ENCODE measurements around the gene LRP8.

The LRP8 gene

DNA sequence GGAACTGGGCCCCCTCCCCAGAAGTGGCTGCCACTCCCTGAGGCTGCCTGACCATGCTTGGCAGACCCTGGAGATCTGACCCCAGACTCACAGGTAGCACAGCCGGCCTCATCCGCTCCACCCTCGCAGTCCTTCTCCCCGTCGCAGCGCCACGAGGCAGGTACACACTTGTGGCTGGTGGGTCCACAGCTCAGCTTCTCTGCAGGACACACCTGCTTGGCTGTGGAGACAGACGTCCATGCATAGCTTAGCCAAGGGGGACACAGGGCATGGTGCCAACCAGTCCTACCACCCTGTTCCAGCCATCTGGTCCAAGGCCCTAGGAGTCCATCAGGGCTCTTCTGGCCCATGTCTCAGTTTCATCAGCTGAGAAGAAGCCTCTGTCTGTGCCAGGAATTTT lies 47.4 kb downstream of the LRP8 start:
- H3K27ac ChIP-seq (ENCODE audit: low read depth, low read length): no peak overlapping the region
- no peaks in the 10 kb centered on the region for H3K36me3 ChIP-seq (ENCODE audit: insufficient read depth, low read length)
- no peak overlapping the region for H3K4me3 ChIP-seq (ENCODE audit: low read depth, low read length)
- H3K27me3 ChIP-seq (ENCODE audit: insufficient read depth, low read length): no peaks in the 10 kb centered on the region
- H3K79me2 ChIP-seq (ENCODE audit: control insufficient read depth, insufficient read depth, low read length, unreplicated experiment): no peaks in the 10 kb centered on the region
- no peak overlapping the region for H2AFZ ChIP-seq (ENCODE audit: low read length, unreplicated experiment)
- no peaks in the 10 kb centered on the region for H3K4me1 ChIP-seq (ENCODE audit: control insufficient read depth, insufficient read depth, low read length, unreplicated experiment)

DNA sequence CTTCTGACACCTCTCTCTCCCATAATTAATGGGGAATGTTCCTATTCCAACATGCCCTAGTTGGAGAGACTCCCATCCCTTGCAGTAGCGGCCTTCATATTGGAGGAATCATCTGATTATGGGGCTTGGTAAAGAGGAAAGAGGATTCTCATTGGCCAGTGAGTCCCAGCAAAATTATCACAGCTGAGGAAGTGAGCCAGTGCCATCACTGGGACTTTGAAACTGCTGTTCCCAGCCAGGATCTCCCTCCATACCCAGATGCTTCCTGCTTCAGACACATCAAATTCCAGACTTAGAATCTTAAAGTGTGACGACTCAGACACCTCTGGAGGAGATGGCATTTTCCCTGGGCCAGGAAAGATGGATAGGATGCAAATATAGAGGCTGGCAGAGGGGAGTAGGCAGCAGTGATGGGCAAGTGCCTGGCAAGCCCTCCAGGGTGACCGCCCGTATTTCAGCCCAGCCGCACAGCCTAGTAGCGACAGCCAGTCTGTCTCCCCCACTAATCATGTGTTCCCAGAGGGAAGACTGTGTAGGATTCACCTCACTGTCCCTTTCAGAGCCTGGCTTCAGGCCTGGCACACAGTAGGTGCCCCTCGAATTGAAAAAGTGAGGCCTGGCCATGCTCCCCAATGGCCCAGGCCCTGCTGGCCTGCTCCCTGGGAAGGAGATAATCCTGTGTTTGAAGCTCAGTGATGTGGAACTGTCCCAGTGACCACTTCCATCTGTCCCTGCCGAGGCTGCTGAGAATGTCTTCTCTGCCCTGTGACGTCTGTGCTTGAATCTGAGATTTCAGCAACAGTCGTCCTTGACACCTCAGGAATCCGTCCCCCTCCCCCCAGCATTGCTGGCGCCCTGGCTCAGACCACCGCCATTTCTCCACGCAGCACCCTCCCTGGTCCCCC lies 48.3 kb downstream of the LRP8 start:
- Histone ChIP-seq H3K27me3 (ENCODE audit: insufficient read depth, low read length) (no peaks in the 10 kb centered on the region), H2AFZ (ENCODE audit: low read length, unreplicated experiment) (no peak overlapping the region), H3K4me1 (ENCODE audit: control insufficient read depth, insufficient read depth, low read length, unreplicated experiment) (no peaks in the 10 kb centered on the region), H3K36me3 (ENCODE audit: insufficient read depth, low read length) (no peaks in the 10 kb centered on the region), H3K27ac (ENCODE audit: low read depth, low read length) (no peak overlapping the region), H3K4me3 (ENCODE audit: low read depth, low read length) (no peak overlapping the region), H3K79me2 (ENCODE audit: control insufficient read depth, insufficient read depth, low read length, unreplicated experiment) (no peaks in the 10 kb centered on the region)

DNA sequence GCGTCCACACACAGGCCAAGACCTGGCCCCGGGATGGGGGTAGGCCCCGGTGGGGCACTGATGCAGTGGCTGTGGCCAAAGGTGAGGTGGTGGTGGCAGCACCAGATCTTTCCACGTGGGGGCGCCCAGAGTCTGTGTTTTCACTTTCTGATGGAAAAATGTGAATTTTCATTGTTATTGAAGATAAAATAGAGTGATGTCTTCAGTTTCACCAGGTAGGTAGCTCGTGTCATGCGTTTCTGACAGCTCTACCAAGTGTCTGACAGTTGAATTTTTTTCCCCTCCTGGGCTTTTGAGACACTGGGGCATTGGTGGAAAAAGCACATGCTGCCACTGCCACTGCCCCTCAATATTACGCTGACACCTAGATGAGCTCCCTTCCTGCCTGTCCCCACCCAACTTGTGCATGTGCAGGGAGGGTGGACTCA lies 49.6 kb downstream of the LRP8 start:
- Histone ChIP-seq H3K4me3 (ENCODE audit: low read depth, low read length) (no peak overlapping the region), H3K27me3 (ENCODE audit: insufficient read depth, low read length) (no peaks in the 10 kb centered on the region), H3K79me2 (ENCODE audit: control insufficient read depth, insufficient read depth, low read length, unreplicated experiment) (no peaks in the 10 kb centered on the region), H2AFZ (ENCODE audit: low read length, unreplicated experiment) (no peak overlapping the region), H3K36me3 (ENCODE audit: insufficient read depth, low read length) (no peaks in the 10 kb centered on the region), H3K4me1 (ENCODE audit: control insufficient read depth, insufficient read depth, low read length, unreplicated experiment) (no peaks in the 10 kb centered on the region), H3K27ac (ENCODE audit: low read depth, low read length) (no peak overlapping the region)

DNA sequence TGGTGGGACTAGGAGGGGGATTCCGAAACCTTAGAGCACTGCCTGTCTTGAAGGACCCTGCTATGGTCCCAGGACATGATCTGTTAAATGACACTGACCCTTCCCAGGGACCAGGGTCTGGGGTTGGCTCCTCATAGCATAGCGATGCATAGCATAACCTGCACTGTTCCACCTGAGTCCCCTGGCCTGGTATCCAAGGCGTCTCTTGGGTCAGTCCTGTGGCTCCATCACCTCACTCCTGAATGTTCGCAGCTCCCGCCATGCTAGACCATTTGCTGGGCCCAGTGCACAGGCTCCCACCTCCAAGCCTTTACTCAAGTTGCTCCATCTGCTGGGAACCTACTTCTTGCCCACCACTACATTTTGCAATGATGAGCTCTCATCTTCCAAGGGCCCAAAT lies 50.5 kb downstream of the LRP8 start:
- H3K79me2 ChIP-seq (ENCODE audit: control insufficient read depth, insufficient read depth, low read length, unreplicated experiment): no peaks in the 10 kb centered on the region
- H3K27ac ChIP-seq (ENCODE audit: low read depth, low read length): no peak overlapping the region
- H3K36me3 ChIP-seq (ENCODE audit: insufficient read depth, low read length): no peaks in the 10 kb centered on the region
- H3K4me3 ChIP-seq (ENCODE audit: low read depth, low read length): no peak overlapping the region
- no peak overlapping the region for H2AFZ ChIP-seq (ENCODE audit: low read length, unreplicated experiment)
- no peaks in the 10 kb centered on the region for H3K4me1 ChIP-seq (ENCODE audit: control insufficient read depth, insufficient read depth, low read length, unreplicated experiment)
- no peaks in the 10 kb centered on the region for H3K27me3 ChIP-seq (ENCODE audit: insufficient read depth, low read length)

DNA sequence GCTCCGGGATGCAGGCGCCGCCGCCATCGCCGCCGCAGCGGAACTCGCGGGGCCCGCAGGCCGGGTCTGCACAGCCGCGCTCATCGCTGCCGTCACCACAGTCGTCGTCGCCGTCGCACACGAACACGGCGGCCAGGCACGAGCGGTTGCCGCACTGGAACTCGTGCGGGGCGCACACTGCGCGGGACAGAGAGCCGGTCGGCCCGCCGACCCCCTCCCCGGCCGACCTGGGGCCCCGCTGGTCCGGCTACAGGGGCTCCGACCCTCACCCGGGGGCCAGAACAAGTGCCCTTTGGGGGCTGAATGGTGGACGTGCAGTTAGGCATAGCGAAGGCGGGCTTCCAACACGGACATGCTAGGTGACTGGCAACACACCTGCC lies 51.0 kb downstream of the LRP8 start:
- Histone ChIP-seq H3K27me3 (ENCODE audit: insufficient read depth, low read length) (no peaks in the 10 kb centered on the region), H3K4me1 (ENCODE audit: control insufficient read depth, insufficient read depth, low read length, unreplicated experiment) (no peaks in the 10 kb centered on the region), H3K79me2 (ENCODE audit: control insufficient read depth, insufficient read depth, low read length, unreplicated experiment) (no peaks in the 10 kb centered on the region), H3K4me3 (ENCODE audit: low read depth, low read length) (no peak overlapping the region), H3K36me3 (ENCODE audit: insufficient read depth, low read length) (no peaks in the 10 kb centered on the region), H2AFZ (ENCODE audit: low read length, unreplicated experiment) (no peak overlapping the region), H3K27ac (ENCODE audit: low read depth, low read length) (no peak overlapping the region)

DNA sequence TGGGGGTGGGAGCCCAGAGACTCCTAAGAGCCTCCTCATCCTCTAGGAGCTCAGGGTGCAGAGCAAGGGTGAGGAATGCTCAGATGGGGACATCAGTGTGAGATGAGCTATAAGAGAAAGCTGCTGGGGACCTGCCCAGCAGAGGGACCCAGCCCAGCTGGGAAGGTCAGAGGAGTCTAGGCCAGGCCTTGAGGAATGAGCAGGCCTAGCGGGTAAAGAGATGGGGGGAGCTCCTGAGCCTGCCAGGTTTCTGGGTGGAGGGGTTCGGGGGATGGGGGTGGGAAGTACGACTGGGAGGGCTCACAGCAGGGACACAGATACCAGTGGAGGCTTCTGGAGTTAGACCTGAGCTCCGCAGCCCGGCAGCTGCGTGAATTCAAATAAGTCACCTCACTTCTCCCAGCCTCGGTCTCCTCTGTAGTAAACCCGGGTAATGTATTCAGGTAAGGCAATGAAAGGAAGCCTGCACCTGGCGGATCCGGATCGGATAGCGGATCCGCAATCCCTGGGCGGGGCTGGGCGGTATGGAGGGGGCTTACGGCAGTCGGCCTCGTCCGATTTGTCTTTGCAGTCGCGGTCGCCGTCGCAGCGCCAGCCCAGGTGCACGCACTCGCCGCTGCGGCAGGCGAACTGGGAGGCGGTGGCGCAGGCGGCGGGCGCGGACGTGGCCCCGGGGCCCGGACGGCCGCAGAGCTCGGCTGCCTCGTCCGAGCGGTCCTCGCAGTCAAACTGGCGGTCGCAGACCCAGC lies 51.5 kb downstream of the LRP8 start:
- no peaks in the 10 kb centered on the region for H3K79me2 ChIP-seq (ENCODE audit: control insufficient read depth, insufficient read depth, low read length, unreplicated experiment)
- no peaks in the 10 kb centered on the region for H3K4me1 ChIP-seq (ENCODE audit: control insufficient read depth, insufficient read depth, low read length, unreplicated experiment)
- H3K36me3 ChIP-seq (ENCODE audit: insufficient read depth, low read length): peaks cover 1% of the 10 kb centered on the region; the same call in 1 of the 2 replicates

DNA sequence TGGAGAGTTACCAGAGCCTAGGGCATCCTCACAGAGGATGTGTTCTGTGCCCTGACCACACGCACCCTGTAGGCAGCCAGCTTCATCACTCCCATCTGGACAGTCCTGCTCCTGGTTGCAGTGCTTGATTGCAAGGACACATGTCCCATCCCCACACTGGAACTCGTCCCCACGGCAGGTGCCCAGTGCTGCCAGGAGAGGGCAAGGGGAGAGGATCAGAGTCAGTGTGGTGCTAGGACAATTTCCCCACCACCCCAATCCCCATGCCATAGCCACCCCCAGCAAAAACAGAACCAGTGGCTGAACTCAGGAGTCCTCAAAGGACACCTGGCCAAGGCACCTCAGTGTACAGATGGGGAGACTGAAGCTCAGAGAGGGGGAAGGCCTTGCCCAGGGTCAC lies 52.3 kb downstream of the LRP8 start:
- H3K4me3 ChIP-seq (ENCODE audit: low read depth, low read length): no peak overlapping the region
- no peaks in the 10 kb centered on the region for H3K27me3 ChIP-seq (ENCODE audit: insufficient read depth, low read length)
- H3K79me2 ChIP-seq (ENCODE audit: control insufficient read depth, insufficient read depth, low read length, unreplicated experiment): no peaks in the 10 kb centered on the region
- no peak overlapping the region for H2AFZ ChIP-seq (ENCODE audit: low read length, unreplicated experiment)
- no peak overlapping the region for H3K27ac ChIP-seq (ENCODE audit: low read depth, low read length)
- no peaks in the 10 kb centered on the region for H3K4me1 ChIP-seq (ENCODE audit: control insufficient read depth, insufficient read depth, low read length, unreplicated experiment)
- H3K36me3 ChIP-seq (ENCODE audit: insufficient read depth, low read length): peaks cover 4% of the 10 kb centered on the region; the same call in 1 of the 2 replicates

More for the DNA sequence above, 51.5 kb downstream of the LRP8 start:
- Histone ChIP-seq H3K27ac (ENCODE audit: low read depth, low read length) (no peak overlapping the region), H3K4me3 (ENCODE audit: low read depth, low read length) (no peak overlapping the region), H3K27me3 (ENCODE audit: insufficient read depth, low read length) (no peaks in the 10 kb centered on the region), H2AFZ (ENCODE audit: low read length, unreplicated experiment) (no peak overlapping the region)

DNA sequence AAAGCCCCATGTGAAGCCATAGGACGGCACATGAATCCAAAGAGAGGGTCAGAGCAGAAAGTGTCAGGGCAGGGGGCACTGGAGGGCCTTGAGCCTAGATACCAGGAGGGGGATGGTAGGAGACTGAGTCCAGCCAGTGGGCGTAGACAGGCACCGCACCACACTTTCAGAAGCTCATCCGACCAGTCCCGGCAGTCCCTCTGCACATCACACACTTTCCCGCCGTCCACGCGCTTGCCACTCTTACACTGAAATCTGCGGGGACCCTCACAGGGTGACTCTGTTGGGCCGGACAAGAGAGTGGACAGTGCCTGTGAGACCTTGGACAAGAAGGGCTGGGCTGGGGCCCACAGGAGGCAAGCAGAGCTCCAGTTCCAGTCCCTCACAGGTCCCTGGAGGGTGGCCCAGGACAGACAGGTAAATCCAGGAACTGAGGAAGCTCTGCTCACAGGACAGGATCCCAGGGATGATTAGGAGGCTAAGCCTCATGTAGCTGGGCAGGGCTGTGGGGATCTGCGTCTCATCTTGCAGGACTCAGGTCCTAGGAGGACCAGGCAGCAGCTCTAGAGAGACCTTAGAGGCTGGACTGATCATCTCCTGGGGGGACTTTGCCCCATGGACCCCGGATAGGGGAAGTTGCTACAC lies 53.2 kb downstream of the LRP8 start:
- Histone ChIP-seq H3K4me1 (ENCODE audit: control insufficient read depth, insufficient read depth, low read length, unreplicated experiment) (no peaks in the 10 kb centered on the region), H3K79me2 (ENCODE audit: control insufficient read depth, insufficient read depth, low read length, unreplicated experiment) (no peaks in the 10 kb centered on the region), H3K4me3 (ENCODE audit: low read depth, low read length) (no peak overlapping the region), H3K27ac (ENCODE audit: low read depth, low read length) (no peak overlapping the region), H3K36me3 (ENCODE audit: insufficient read depth, low read length) (peaks cover 4% of the 10 kb centered on the region; the same call in 1 of the 2 replicates), H3K27me3 (ENCODE audit: insufficient read depth, low read length) (no peaks in the 10 kb centered on the region), H2AFZ (ENCODE audit: low read length, unreplicated experiment) (no peak overlapping the region)

DNA sequence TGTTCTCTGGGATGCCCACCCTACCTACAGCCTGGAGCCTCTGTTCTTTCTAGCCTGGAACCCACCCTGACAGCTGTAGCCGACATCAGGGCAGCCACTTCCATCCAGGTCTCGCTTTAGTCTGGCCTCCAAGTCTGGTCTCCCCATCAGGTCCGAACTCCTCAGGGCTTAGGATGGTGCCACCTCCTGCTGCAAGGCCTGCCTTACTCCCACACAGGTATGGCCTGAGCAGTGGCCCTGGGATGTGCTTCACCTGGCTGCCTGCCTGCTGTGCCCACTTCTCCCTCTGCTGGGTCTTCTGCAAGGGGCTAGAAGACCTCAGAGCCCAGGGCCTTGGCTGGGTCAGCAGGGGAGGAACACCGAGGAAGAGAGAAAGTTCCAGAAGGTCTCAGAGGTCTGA lies 53.8 kb downstream of the LRP8 start:
- H3K27me3 ChIP-seq (ENCODE audit: insufficient read depth, low read length): no peaks in the 10 kb centered on the region
- H3K36me3 ChIP-seq (ENCODE audit: insufficient read depth, low read length): peaks cover 4% of the 10 kb centered on the region; the same call in 1 of the 2 replicates
- no peaks in the 10 kb centered on the region for H3K79me2 ChIP-seq (ENCODE audit: control insufficient read depth, insufficient read depth, low read length, unreplicated experiment)
- H2AFZ ChIP-seq (ENCODE audit: low read length, unreplicated experiment): no peak overlapping the region
- H3K27ac ChIP-seq (ENCODE audit: low read depth, low read length): no peak overlapping the region
- no peak overlapping the region for H3K4me3 ChIP-seq (ENCODE audit: low read depth, low read length)
- no peaks in the 10 kb centered on the region for H3K4me1 ChIP-seq (ENCODE audit: control insufficient read depth, insufficient read depth, low read length, unreplicated experiment)

DNA sequence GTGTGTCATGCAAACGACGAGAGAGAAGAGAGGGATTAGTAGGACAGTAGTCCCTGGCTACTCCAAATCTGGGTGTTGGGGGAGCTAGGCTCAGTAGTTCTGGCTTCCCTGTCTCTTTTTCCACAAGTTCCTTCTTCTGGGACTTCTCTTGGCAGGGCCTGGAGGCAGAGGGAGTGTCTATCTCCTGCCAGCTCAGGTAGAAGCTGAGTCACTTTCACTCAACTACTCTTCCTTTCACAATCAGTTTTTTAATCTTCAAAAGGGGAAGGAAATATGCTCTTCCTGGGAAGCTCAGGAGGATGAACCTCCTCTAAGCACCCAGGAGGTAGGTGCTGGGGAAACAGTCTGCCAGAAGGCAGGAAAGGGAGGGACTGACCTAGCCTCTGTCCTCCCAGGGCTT lies 54.3 kb downstream of the LRP8 start:
- no peak overlapping the region for H3K27ac ChIP-seq (ENCODE audit: low read depth, low read length)
- no peaks in the 10 kb centered on the region for H3K27me3 ChIP-seq (ENCODE audit: insufficient read depth, low read length)
- H3K4me3 ChIP-seq (ENCODE audit: low read depth, low read length): no peak overlapping the region
- no peaks in the 10 kb centered on the region for H3K4me1 ChIP-seq (ENCODE audit: control insufficient read depth, insufficient read depth, low read length, unreplicated experiment)
- no peak overlapping the region for H2AFZ ChIP-seq (ENCODE audit: low read length, unreplicated experiment)
- H3K79me2 ChIP-seq (ENCODE audit: control insufficient read depth, insufficient read depth, low read length, unreplicated experiment): no peaks in the 10 kb centered on the region
- H3K36me3 ChIP-seq (ENCODE audit: insufficient read depth, low read length): peaks cover 4% of the 10 kb centered on the region; the same call in 1 of the 2 replicates

Data from ACC112 (cell line).